ENCODE measurements around the gene LHFPL3. TPM values are rescaled to one million over a fixed set of nuclear protein-coding genes. Genes with fewer than 3 reads are reported as not detected.

LHFPL3 gene
- total and polyA plus RNA-seq, 2 of the 13 experiments (the other 11 are each of a cell fraction or from before 2014, with no cell fraction given): not detected

- TF ChIP-seq SP140L (CRISPR knock-in tag; IDR thresholded peaks at IDR 0.05; ENCODE audit: borderline replicate concordance) (no peak), TGIF2 (CRISPR knock-in tag; IDR thresholded peaks at IDR 0.05) (peak; percentile 80; the same call in 1 of the 2 replicates), ZNF235 (CRISPR knock-in tag; IDR thresholded peaks at IDR 0.05; ENCODE audit: borderline replicate concordance) (no peak), POLR2AphosphoS5 (IDR thresholded peaks at IDR 0.05; ENCODE audit: low read depth, low read length) (no peak), FOXK2 (IDR thresholded peaks at IDR 0.05) (no peak), ZNF30 (CRISPR knock-in tag; IDR thresholded peaks at IDR 0.05) (no peak), THAP9 (CRISPR knock-in tag; IDR thresholded peaks at IDR 0.05; ENCODE audit: borderline replicate concordance) (no peak), BATF2 (CRISPR knock-in tag; IDR thresholded peaks at IDR 0.05) (no peak), DMAP1 (CRISPR knock-in tag; IDR thresholded peaks at IDR 0.05) (no peak), ZNF20 (CRISPR knock-in tag; IDR thresholded peaks at IDR 0.05) (no peak), SAP130 (CRISPR knock-in tag; IDR thresholded peaks at IDR 0.05; ENCODE audit: low read depth) (peak; percentile 34; the same call in 1 of the 2 replicates), ZNF589 (CRISPR knock-in tag; conservative IDR thresholded peaks at IDR 0.05) (no peak), ZSCAN12 (CRISPR knock-in tag; IDR thresholded peaks at IDR 0.05) (no peak), ZNF781 (CRISPR knock-in tag; IDR thresholded peaks at IDR 0.05; ENCODE audit: borderline replicate concordance, not compliant biosample characterization) (no peak), XBP1 (CRISPR knock-in tag; IDR thresholded peaks at IDR 0.05) (no peak), ZNF788 (CRISPR knock-in tag; IDR thresholded peaks at IDR 0.05; ENCODE audit: borderline replicate concordance) (no peak), MAF1 (CRISPR knock-in tag; IDR thresholded peaks at IDR 0.05; ENCODE audit: borderline replicate concordance) (no peak), MTERF4 (CRISPR knock-in tag; IDR thresholded peaks at IDR 0.05) (no peak), ARHGAP35 (CRISPR knock-in tag; IDR thresholded peaks at IDR 0.05; ENCODE audit: borderline replicate concordance) (no peak), WIZ (CRISPR knock-in tag; IDR thresholded peaks at IDR 0.05) (no peak), PBX2 (CRISPR knock-in tag; IDR thresholded peaks at IDR 0.05) (no peak), ZNF367 (CRISPR knock-in tag; IDR thresholded peaks at IDR 0.05; ENCODE audit: borderline replicate concordance) (no peak), FUBP1 (CRISPR knock-in tag; IDR thresholded peaks at IDR 0.05; ENCODE audit: borderline replicate concordance) (no peak), ZMYM3 (CRISPR knock-in tag; IDR thresholded peaks at IDR 0.05) (no peak)
Measured at GRCh38 chr7:104923010-104923421, 594.6 kb downstream of the LHFPL3 start (continued).
